GM21786 (cell line): ENCODE results near the gene PRR29.
"Not testable (repeated sequence)": the region's sequence is repeated elsewhere in the genome, so short reads cannot be mapped to it uniquely, and the experiment has no call there.

Source experiments
- ATAC-seq: cut with Tn5 transposase; IDR thresholded peaks from one replicate; pipeline ENCODE4 v1.9.1; 2021; ENCODE audit not compliant: unreplicated experiment

The PRR29 gene

GRCh38 chr17:63996430-63997182 lies 1.5 kb upstream of the PRR29 start:
- no peak for ATAC-seq

- no peak for ATAC-seq
Measured at GRCh38 chr17:63997341-63998048, 656 bp upstream of the PRR29 start.

- no peak for ATAC-seq
Measured at GRCh38 chr17:63998721-63999679, 849 bp downstream of the PRR29 start.

GRCh38 chr17:63999680-64000531 lies 1.8 kb downstream of the PRR29 start:
- ATAC-seq: no peak

- no peak for ATAC-seq
Measured at GRCh38 chr17:64001091-64001579, 3.0 kb downstream of the PRR29 start.

- ATAC-seq: no peak
Measured at GRCh38 chr17:64001763-64002529, 3.8 kb downstream of the PRR29 start.

GRCh38 chr17:64002658-64003525 lies 4.7 kb downstream of the PRR29 start:
- ATAC-seq: no peak

GRCh38 chr17:64003526-64004121 lies 5.5 kb downstream of the PRR29 start:
- ATAC-seq: no peak

- no peak for ATAC-seq
Measured at GRCh38 chr17:64004218-64004770, 6.1 kb downstream of the PRR29 start.

- ATAC-seq: no peak
Measured at GRCh38 chr17:64004903-64005733, 7.0 kb downstream of the PRR29 start.

- no peak for ATAC-seq
Measured at GRCh38 chr17:64005734-64006167, 7.6 kb downstream of the PRR29 start.

GRCh38 chr17:64006361-64007088 lies 8.4 kb downstream of the PRR29 start:
- ATAC-seq: no peak

- ATAC-seq: not testable (repeated sequence)
Measured at GRCh38 chr17:64007089-64007837, 9.1 kb downstream of the PRR29 start.

- no peak for ATAC-seq
Measured at GRCh38 chr17:64007838-64008282, 9.7 kb downstream of the PRR29 start.

GRCh38 chr17:64008346-64008745 lies 10.2 kb downstream of the PRR29 start:
- no peak for ATAC-seq
